HL-60 (cell line): ENCODE measurements around the gene MCCD1.

Source experiments
- GABPA ChIP-seq: IDR thresholded peaks from 2 replicates; pipeline ENCODE4 v1.6.1; 2012; ENCODE audit warnings: low read depth
- TF ChIP-seq, protein P1 (sequence below): IDR thresholded peaks from one replicate; pipeline ENCODE4 v1.5.1; 2011; ENCODE audit warnings: low read length, control low read depth, inconsistent platforms; ENCODE audit not compliant: insufficient read depth

DNA sequence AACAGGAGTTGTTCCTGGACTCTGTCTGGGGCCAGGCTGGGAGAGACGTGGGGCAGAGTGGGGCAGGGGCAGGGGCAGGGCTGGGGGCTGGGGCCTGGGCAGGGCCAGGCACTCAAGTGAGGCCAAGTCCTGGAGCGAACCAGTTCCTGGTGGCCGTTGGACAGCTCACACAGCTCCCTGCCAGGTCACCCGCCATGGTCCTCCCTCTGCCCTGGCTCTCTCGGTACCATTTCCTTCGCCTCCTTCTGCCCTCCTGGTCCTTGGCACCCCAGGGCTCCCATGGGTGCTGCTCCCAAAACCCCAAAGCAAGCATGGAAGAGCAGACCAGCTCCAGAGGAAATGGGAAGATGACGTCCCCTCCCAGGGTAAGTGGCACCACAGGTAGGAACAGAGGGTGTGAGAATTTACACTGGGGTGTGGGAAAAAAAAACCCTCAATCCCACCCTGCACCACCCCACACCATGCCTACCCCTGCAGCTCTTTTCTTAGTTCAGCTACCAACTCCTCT lies at the start of gene MCCD1:
- TF ChIP-seq, protein P1, sequence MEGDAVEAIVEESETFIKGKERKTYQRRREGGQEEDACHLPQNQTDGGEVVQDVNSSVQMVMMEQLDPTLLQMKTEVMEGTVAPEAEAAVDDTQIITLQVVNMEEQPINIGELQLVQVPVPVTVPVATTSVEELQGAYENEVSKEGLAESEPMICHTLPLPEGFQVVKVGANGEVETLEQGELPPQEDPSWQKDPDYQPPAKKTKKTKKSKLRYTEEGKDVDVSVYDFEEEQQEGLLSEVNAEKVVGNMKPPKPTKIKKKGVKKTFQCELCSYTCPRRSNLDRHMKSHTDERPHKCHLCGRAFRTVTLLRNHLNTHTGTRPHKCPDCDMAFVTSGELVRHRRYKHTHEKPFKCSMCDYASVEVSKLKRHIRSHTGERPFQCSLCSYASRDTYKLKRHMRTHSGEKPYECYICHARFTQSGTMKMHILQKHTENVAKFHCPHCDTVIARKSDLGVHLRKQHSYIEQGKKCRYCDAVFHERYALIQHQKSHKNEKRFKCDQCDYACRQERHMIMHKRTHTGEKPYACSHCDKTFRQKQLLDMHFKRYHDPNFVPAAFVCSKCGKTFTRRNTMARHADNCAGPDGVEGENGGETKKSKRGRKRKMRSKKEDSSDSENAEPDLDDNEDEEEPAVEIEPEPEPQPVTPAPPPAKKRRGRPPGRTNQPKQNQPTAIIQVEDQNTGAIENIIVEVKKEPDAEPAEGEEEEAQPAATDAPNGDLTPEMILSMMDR = no peak
- no peak for TF ChIP-seq GABPA
